ENCODE results near the gene DNM3. TPM values are rescaled to one million over a fixed set of nuclear protein-coding genes. Genes with fewer than 3 reads are reported as not detected.

Gene DNM3
- total RNA-seq, 1 donor, result 2.0 TPM

GRCh38 chr1:171963762-171964161 lies 122.5 kb downstream of the DNM3 start:
- DNase-seq (ENCODE audit: low read depth), result no peak
- TF ChIP-seq CTCF (IDR thresholded peaks at IDR 0.05; ENCODE audit: insufficient read depth, low read length), result no peak
- no peak overlapping the region for H3K4me3 ChIP-seq (ENCODE audit: low read depth, low read length)

GRCh38 chr1:171965777-171966176 lies 124.5 kb downstream of the DNM3 start:
- H3K4me3 ChIP-seq (ENCODE audit: low read depth, low read length), result no peak overlapping the region
- peak; percentile 8 for DNase-seq (ENCODE audit: low read depth)
- TF ChIP-seq CTCF (IDR thresholded peaks at IDR 0.05; ENCODE audit: insufficient read depth, low read length), result no peak

GRCh38 chr1:171966426-171967220 lies 125.3 kb downstream of the DNM3 start:
- no peak for TF ChIP-seq CTCF (IDR thresholded peaks at IDR 0.05; ENCODE audit: insufficient read depth, low read length)
- no peak for DNase-seq (ENCODE audit: low read depth)
- no peak overlapping the region for H3K4me3 ChIP-seq (ENCODE audit: low read depth, low read length)

- TF ChIP-seq CTCF (IDR thresholded peaks at IDR 0.05; ENCODE audit: insufficient read depth, low read length), result no peak
- no peak overlapping the region for H3K4me3 ChIP-seq (ENCODE audit: low read depth, low read length)
- no peak for DNase-seq (ENCODE audit: low read depth)
These were observed 127.9 kb downstream of the DNM3 start for GRCh38 chr1:171969226-171969625.

GRCh38 chr1:171969813-171970212 lies 128.5 kb downstream of the DNM3 start:
- no peak overlapping the region for H3K4me3 ChIP-seq (ENCODE audit: low read depth, low read length)
- no peak for TF ChIP-seq CTCF (IDR thresholded peaks at IDR 0.05; ENCODE audit: insufficient read depth, low read length)
- DNase-seq (ENCODE audit: low read depth), result no peak

GRCh38 chr1:171972846-171973245 lies 131.5 kb downstream of the DNM3 start:
- H3K4me3 ChIP-seq (ENCODE audit: low read depth, low read length), result no peak overlapping the region
- TF ChIP-seq CTCF (IDR thresholded peaks at IDR 0.05; ENCODE audit: insufficient read depth, low read length), result no peak
- DNase-seq (ENCODE audit: low read depth), result no peak

- no peak for DNase-seq (ENCODE audit: low read depth)
- H3K4me3 ChIP-seq (ENCODE audit: low read depth, low read length), result no peak overlapping the region
- no peak for TF ChIP-seq CTCF (IDR thresholded peaks at IDR 0.05; ENCODE audit: insufficient read depth, low read length)
These were observed 132.1 kb downstream of the DNM3 start for GRCh38 chr1:171973421-171973820.
